Osteoblast (primary cell): Measurements from ENCODE around the gene RBM18. TPM values are rescaled to one million over a fixed set of nuclear protein-coding genes. Genes with fewer than 3 reads are reported as not detected.

Experiments
- DNase-seq: peaks from one replicate; pipeline ENCODE4 v3.0.0; 2011; ENCODE audit warnings: low spot score, mixed read lengths; ENCODE audit not compliant: insufficient read length; ENCODE audit errors: missing footprints
- H2AFZ ChIP-seq: 2 replicates; pipeline ENCODE4 v1.6.0; 2011; ENCODE audit warnings: mild to moderate bottlenecking, low read length
- H3K27ac ChIP-seq: 2 replicates; pipeline ENCODE4 v1.5.1; 2011; ENCODE audit warnings: mild to moderate bottlenecking, low read depth, low read length, moderate library complexity
- H3K27me3 ChIP-seq: 2 replicates; pipeline ENCODE4 v1.6.0; 2012; ENCODE audit warnings: mild to moderate bottlenecking, control low read depth, inconsistent platforms, low read length, moderate library complexity; ENCODE audit not compliant: insufficient read depth
- H3K36me3 ChIP-seq: 2 replicates; pipeline ENCODE4 v1.5.1; 2011; ENCODE audit warnings: mild to moderate bottlenecking, low read length, control low read depth, moderate library complexity; ENCODE audit not compliant: insufficient read depth
- H3K4me1 ChIP-seq: 2 replicates; pipeline ENCODE4 v1.5.1; 2011; ENCODE audit warnings: mild to moderate bottlenecking, low read length, control low read depth, moderate library complexity; ENCODE audit not compliant: insufficient read depth
- H3K4me2 ChIP-seq: 2 replicates; pipeline ENCODE4 v1.6.0; 2011; ENCODE audit warnings: mild to moderate bottlenecking, low read length; ENCODE audit not compliant: insufficient read depth
- H3K4me3 ChIP-seq: fragments of 200-600 bp; sonication (generic); 3 replicates; pipeline ENCODE4 v1.5.1; 2012; ENCODE audit warnings: mild to moderate bottlenecking, low read length, inconsistent platforms; ENCODE audit not compliant: insufficient read depth
- H3K79me2 ChIP-seq: 2 replicates; pipeline ENCODE4 v1.6.0; 2012; ENCODE audit warnings: mild to moderate bottlenecking, low read length, control low read depth, inconsistent platforms; ENCODE audit not compliant: insufficient read depth
- H3K9me3 ChIP-seq: 2 replicates; pipeline ENCODE4 v1.5.1; 2011; ENCODE audit warnings: low read depth, low read length, control low read depth
- H4K20me1 ChIP-seq: 2 replicates; pipeline ENCODE4 v1.6.0; 2012; ENCODE audit warnings: mild to moderate bottlenecking, low read length, control low read depth; ENCODE audit not compliant: insufficient read depth
- CTCF ChIP-seq: IDR thresholded peaks from 2 replicates; pipeline ENCODE4 v1.5.1; 2011; ENCODE audit warnings: mild to moderate bottlenecking, low read depth, low read length, moderate library complexity; ENCODE audit errors: extremely low read depth
- total RNA-seq: library from RNA; depleted of rRNA; stranded (reverse); fragments of >200 nt; gene quantifications from 2 replicates; pipeline ENCODE4 v1.2.3, GENCODE V29; 2012

Gene RBM18
- total RNA-seq, 1 donor, result 10.9 TPM

GRCh38 chr9:122258886-122259415 lies 5.7 kb downstream of the RBM18 start:
- H3K4me2 ChIP-seq, result no peak overlapping the region
- no peak for TF ChIP-seq CTCF
- H4K20me1 ChIP-seq, result peaks cover 18% of the 10 kb centered on the region
- H3K4me1 ChIP-seq, result peaks cover 22% of the 10 kb centered on the region
- H3K9me3 ChIP-seq, result no peaks in the 10 kb centered on the region
- H2AFZ ChIP-seq, result no peak overlapping the region
- peaks cover 62% of the 10 kb centered on the region for H3K79me2 ChIP-seq
- no peak for DNase-seq
- H3K4me3 ChIP-seq, result no peak overlapping the region
- peaks cover 33% of the 10 kb centered on the region for H3K36me3 ChIP-seq
- no peaks in the 10 kb centered on the region for H3K27me3 ChIP-seq
- no peak overlapping the region for H3K27ac ChIP-seq

GRCh38 chr9:122256206-122256605 lies 8.4 kb downstream of the RBM18 start:
- H3K4me3 ChIP-seq, result no peak overlapping the region
- no peak for TF ChIP-seq CTCF
- no peak overlapping the region for H2AFZ ChIP-seq
- H3K9me3 ChIP-seq, result no peaks in the 10 kb centered on the region
- DNase-seq, result no peak
- no peak overlapping the region for H3K27ac ChIP-seq
- H3K4me1 ChIP-seq, result peaks cover 3% of the 10 kb centered on the region
- no peaks in the 10 kb centered on the region for H3K27me3 ChIP-seq
- peaks cover 16% of the 10 kb centered on the region for H4K20me1 ChIP-seq
- H3K4me2 ChIP-seq, result no peak overlapping the region
- H3K36me3 ChIP-seq, result peaks cover 42% of the 10 kb centered on the region
- peaks cover 49% of the 10 kb centered on the region for H3K79me2 ChIP-seq

GRCh38 chr9:122254761-122255160 lies 9.9 kb downstream of the RBM18 start:
- Histone ChIP-seq H2AFZ (no peak overlapping the region), H3K27me3 (no peaks in the 10 kb centered on the region), H4K20me1 (peaks cover 6% of the 10 kb centered on the region), H3K79me2 (peaks cover 38% of the 10 kb centered on the region), H3K27ac (no peak overlapping the region), H3K9me3 (no peaks in the 10 kb centered on the region), H3K36me3 (peaks cover 32% of the 10 kb centered on the region), H3K4me3 (no peak overlapping the region), H3K4me2 (no peak overlapping the region), H3K4me1 (no peaks in the 10 kb centered on the region)
- no peak for DNase-seq
- TF ChIP-seq CTCF, result no peak

GRCh38 chr9:122252796-122253195 lies 11.8 kb downstream of the RBM18 start:
- no peak for DNase-seq
- no peak overlapping the region for H3K4me2 ChIP-seq
- H3K27ac ChIP-seq, result no peak overlapping the region
- no peaks in the 10 kb centered on the region for H3K9me3 ChIP-seq
- H3K4me1 ChIP-seq, result no peaks in the 10 kb centered on the region
- H3K4me3 ChIP-seq, result no peak overlapping the region
- peaks cover 33% of the 10 kb centered on the region for H3K36me3 ChIP-seq
- no peak overlapping the region for H2AFZ ChIP-seq
- no peaks in the 10 kb centered on the region for H3K27me3 ChIP-seq
- peaks cover 6% of the 10 kb centered on the region for H4K20me1 ChIP-seq
- no peak for TF ChIP-seq CTCF
- peaks cover 30% of the 10 kb centered on the region for H3K79me2 ChIP-seq
